ENCODE data around the gene SYT8. TPM values are rescaled to one million over a fixed set of nuclear protein-coding genes. Genes with fewer than 3 reads are reported as not detected.

The SYT8 gene
- total RNA-seq, 5 donors from 2014 or later (not counting 1 experiment from before 2014, with no cell fraction given): not detected

DNA sequence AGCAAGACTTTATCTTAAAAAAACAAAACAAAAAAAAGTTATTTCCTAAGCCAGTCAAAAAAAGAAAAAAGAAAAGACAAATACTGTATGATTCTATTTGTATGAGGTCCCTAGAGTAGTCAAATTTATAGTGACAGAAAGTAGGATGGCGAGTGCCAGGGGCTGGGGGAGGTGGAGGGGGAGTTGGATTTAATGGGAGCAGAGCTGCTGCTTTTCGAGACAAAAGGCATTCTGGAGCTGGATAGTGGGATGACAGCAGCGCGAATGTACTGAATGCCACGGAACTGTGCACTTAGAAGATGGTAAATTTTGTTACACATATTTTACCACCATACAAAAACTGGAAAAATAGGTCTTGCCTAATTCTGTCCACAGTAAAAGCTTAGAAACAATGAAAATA lies 17.8 kb upstream of the SYT8 start:
- POLR2A ChIA-PET: no interaction called here
- CTCF ChIA-PET: no interaction called here
- H3K4me1 Mint-ChIP-seq: no peaks in the 10 kb centered on the region

DNA sequence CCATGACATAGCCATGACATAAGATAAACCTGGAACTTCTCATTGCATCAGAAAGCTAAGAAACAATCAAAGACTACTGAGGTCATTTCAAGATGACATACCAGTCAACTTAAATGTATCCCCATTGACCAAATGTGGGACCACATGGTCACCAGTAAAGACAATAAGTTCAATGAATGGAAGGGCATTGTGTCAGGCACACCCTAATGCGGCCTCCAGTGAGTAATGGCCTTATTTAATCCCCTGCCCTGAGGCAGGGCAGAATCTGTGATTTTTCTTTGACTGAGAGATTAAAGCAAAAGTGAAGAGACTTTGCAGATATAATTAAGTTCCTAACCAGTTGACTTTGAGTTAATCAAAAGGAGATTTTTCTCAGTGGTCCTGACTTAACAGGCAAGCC lies 17.3 kb upstream of the SYT8 start:
- ATAC-seq (replicated peaks in 1 of 4) (no peak), DNase-seq (no peak)
- POLR2A ChIA-PET: no interaction called here
- CTCF ChIA-PET: no interaction called here
- peaks cover 0 to 9% of the 10 kb centered on the region in 2 donors for H3K27me3 Mint-ChIP-seq
- no peak overlapping the region for H3K27ac ChIP-seq (ENCODE audit: low read length)
- no peak overlapping the region for H3K4me3 Mint-ChIP-seq
- H3K27ac Mint-ChIP-seq: no peak overlapping the region
- H3K27me3 ChIP-seq (replicated peaks in 1 of 2; ENCODE audit: control insufficient read depth in 2 of 2, extremely low read depth in 1 of 2, insufficient read depth in 2 of 2, low read length in 1 of 2): peaks cover 0 to 20% of the 10 kb centered on the region in 2 experiments
- no peaks in the 10 kb centered on the region for H3K9me3 ChIP-seq
- H3K36me3 ChIP-seq (ENCODE audit: control insufficient read depth in 2 of 2, extremely low read depth in 1 of 2, insufficient read depth in 1 of 2, low read length in 1 of 2): no peaks in the 10 kb centered on the region
- 38% methylated on average over 1 of the region's 1 CpG for WGBS (ENCODE audit: insufficient coverage)
- no peaks in the 10 kb centered on the region for H3K4me1 Mint-ChIP-seq
- H3K9me3 Mint-ChIP-seq: peaks cover 0 to 9% (median 0%) of the 10 kb centered on the region in 3 donors
- H3K36me3 Mint-ChIP-seq: no peaks in the 10 kb centered on the region
- H3K4me3 ChIP-seq (ENCODE audit: control insufficient read depth in 1 of 2, extremely low read depth in 1 of 2, low read length in 1 of 2): no peak overlapping the region
- H3K4me1 ChIP-seq (ENCODE audit: control insufficient read depth in 1 of 2, extremely low read depth in 1 of 2, insufficient read depth in 2 of 2, low read length in 2 of 2): no peaks in the 10 kb centered on the region

More for the DNA sequence above, 17.8 kb upstream of the SYT8 start:
- Histone ChIP-seq H3K9me3 (no peaks in the 10 kb centered on the region), H3K27me3 (replicated peaks in 1 of 2; ENCODE audit: control insufficient read depth in 2 of 2, extremely low read depth in 1 of 2, insufficient read depth in 2 of 2, low read length in 1 of 2) (peaks cover 0 to 20% of the 10 kb centered on the region in 2 experiments), H3K36me3 (ENCODE audit: control insufficient read depth in 2 of 2, extremely low read depth in 1 of 2, insufficient read depth in 1 of 2, low read length in 1 of 2) (no peaks in the 10 kb centered on the region), H3K27ac (ENCODE audit: low read length) (no peak overlapping the region), H3K4me1 (ENCODE audit: control insufficient read depth in 1 of 2, extremely low read depth in 1 of 2, insufficient read depth in 2 of 2, low read length in 2 of 2) (no peaks in the 10 kb centered on the region), H3K4me3 (ENCODE audit: control insufficient read depth in 1 of 2, extremely low read depth in 1 of 2, low read length in 1 of 2) (no peak overlapping the region)
- WGBS (ENCODE audit: insufficient coverage): 67% methylated on average over 1 of the region's 5 CpGs
- no peak overlapping the region for H3K27ac Mint-ChIP-seq
- H3K36me3 Mint-ChIP-seq: no peaks in the 10 kb centered on the region
- no peak for DNase-seq
- no peak overlapping the region for H3K4me3 Mint-ChIP-seq
- no peak for ATAC-seq (replicated peaks in 1 of 4)
- peaks cover 0 to 9% of the 10 kb centered on the region in 2 donors for H3K27me3 Mint-ChIP-seq
- H3K9me3 Mint-ChIP-seq: peaks cover 0 to 9% (median 0%) of the 10 kb centered on the region in 3 donors

DNA sequence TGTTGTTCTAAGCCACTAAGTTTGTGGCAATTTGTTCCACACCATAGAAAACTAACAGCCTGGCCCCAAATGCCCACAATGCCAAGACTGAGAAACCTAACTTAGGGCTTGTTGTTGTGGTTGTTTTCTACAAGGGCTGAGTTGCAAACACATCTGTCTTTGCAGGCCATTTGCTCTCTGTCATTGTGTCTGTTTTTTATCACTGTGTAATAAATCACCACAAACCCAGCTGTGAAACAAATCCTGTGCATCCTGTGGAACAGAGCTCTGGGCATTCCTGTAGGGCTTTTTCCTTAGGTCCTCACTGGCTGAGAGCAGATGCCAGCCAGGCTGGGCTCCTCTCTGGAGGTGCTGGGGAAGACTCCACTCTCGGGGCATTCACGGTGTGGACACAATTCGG lies 15.7 kb upstream of the SYT8 start:
- peaks cover 0 to 20% of the 10 kb centered on the region in 2 experiments for H3K27me3 ChIP-seq (replicated peaks in 1 of 2; ENCODE audit: control insufficient read depth in 2 of 2, extremely low read depth in 1 of 2, insufficient read depth in 2 of 2, low read length in 1 of 2)
- no peaks in the 10 kb centered on the region for H3K4me1 ChIP-seq (ENCODE audit: control insufficient read depth in 1 of 2, extremely low read depth in 1 of 2, insufficient read depth in 2 of 2, low read length in 2 of 2)
- WGBS (ENCODE audit: insufficient coverage): 100% methylated on average over 2 of the region's 3 CpGs
- Mint-ChIP-seq H3K9me3 (peaks cover 0 to 9% (median 0%) of the 10 kb centered on the region in 3 donors), H3K4me3 (no peak overlapping the region), H3K27me3 (peaks cover 0 to 4% of the 10 kb centered on the region in 2 donors), H3K27ac (no peak overlapping the region), H3K4me1 (no peaks in the 10 kb centered on the region), H3K36me3 (no peaks in the 10 kb centered on the region)
- no peaks in the 10 kb centered on the region for H3K36me3 ChIP-seq (ENCODE audit: control insufficient read depth in 2 of 2, extremely low read depth in 1 of 2, insufficient read depth in 1 of 2, low read length in 1 of 2)
- POLR2A ChIA-PET: no interaction called here
- no peak overlapping the region for H3K4me3 ChIP-seq (ENCODE audit: control insufficient read depth in 1 of 2, extremely low read depth in 1 of 2, low read length in 1 of 2)
- CTCF ChIA-PET: no interaction called here
- no peaks in the 10 kb centered on the region for H3K9me3 ChIP-seq
- ATAC-seq (replicated peaks in 1 of 4) (no peak), DNase-seq (no peak)
- no peak overlapping the region for H3K27ac ChIP-seq (ENCODE audit: low read length)

DNA sequence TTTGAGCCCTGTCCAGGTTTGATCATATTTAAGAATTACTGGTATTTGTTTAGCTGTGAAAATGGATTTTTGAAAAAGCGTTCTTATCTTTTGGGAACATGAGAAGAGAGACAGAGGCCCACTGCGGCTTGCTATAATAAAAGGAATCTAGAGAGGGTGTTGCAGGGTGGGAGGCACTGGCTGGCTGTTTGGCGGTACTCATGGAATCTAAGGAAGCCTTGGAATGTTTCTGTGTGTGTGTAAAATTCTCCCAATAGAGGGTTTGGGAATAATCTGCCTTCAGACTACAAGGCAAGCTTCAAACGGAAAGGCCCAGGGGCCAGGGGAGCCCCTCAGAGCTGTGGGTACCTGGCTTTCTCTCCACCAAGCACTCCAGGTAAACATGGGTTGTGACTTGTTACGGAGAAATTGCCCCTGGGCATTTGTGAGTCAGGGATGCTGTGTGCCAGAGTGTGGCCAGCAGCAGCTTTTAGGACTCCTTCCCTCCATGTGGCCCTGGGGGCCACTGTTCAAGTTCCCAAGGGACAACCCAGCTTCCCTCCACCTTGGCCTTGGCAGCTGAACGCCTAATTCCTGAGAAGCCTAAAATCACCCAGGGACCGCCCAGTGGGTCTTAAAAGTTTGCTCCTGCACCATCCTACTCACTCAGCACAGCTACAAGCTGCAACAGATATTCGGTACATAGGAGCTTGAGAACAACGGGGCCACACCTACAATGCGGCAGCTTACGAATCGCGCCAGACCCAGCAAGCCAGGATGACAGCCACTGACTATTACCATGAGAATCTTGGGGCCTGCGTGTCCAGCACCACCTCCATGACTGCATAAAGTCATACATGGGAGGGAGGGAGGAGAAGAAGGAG lies 14.1 kb upstream of the SYT8 start:
- H3K4me1 ChIP-seq (ENCODE audit: control insufficient read depth in 1 of 2, extremely low read depth in 1 of 2, insufficient read depth in 2 of 2, low read length in 2 of 2): no peaks in the 10 kb centered on the region
- H3K9me3 Mint-ChIP-seq: peaks cover 0 to 9% (median 0%) of the 10 kb centered on the region in 3 donors
- no peaks in the 10 kb centered on the region for H3K9me3 ChIP-seq
- H3K27ac Mint-ChIP-seq: no peak overlapping the region
- H3K27ac ChIP-seq (ENCODE audit: low read length): no peak overlapping the region
- no peaks in the 10 kb centered on the region for H3K36me3 Mint-ChIP-seq
- no peaks in the 10 kb centered on the region for H3K36me3 ChIP-seq (ENCODE audit: control insufficient read depth in 2 of 2, extremely low read depth in 1 of 2, insufficient read depth in 1 of 2, low read length in 1 of 2)
- ATAC-seq (replicated peaks in 1 of 4) (no peak), DNase-seq (no peak)
- H3K4me3 ChIP-seq (ENCODE audit: control insufficient read depth in 1 of 2, extremely low read depth in 1 of 2, low read length in 1 of 2): no peak overlapping the region
- no peaks in the 10 kb centered on the region for H3K27me3 Mint-ChIP-seq
- H3K27me3 ChIP-seq (replicated peaks in 1 of 2; ENCODE audit: control insufficient read depth in 2 of 2, extremely low read depth in 1 of 2, insufficient read depth in 2 of 2, low read length in 1 of 2): peaks cover 0 to 21% of the 10 kb centered on the region in 2 experiments
- ChIA-PET CTCF (no interaction called here), POLR2A (no interaction called here)
- WGBS (ENCODE audit: insufficient coverage): 94% methylated on average over 6 of the region's 14 CpGs
- H3K4me3 Mint-ChIP-seq: no peak overlapping the region
- H3K4me1 Mint-ChIP-seq: no peaks in the 10 kb centered on the region

DNA sequence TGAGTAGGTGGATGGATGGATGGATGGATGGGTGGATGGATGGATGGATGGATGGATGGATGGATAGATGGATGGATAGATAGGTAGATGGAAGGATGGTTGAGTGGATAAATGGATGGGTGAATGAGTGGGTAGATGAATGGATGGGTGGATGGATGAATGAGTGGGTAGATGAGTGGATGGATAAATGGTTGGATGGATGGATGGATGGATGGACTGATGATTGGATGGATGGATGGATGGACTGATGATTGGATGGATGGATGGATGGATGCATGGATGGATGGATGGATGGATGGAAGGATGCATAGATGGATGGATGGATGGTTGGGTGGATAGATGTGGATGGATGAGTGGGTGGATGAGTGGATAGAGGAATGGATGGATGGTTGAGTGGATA lies 13.2 kb upstream of the SYT8 start:
- no peaks in the 10 kb centered on the region for H3K36me3 ChIP-seq (ENCODE audit: control insufficient read depth in 2 of 2, extremely low read depth in 1 of 2, insufficient read depth in 1 of 2, low read length in 1 of 2)
- H3K9me3 ChIP-seq: no peaks in the 10 kb centered on the region
- no peak overlapping the region for H3K27ac Mint-ChIP-seq
- H3K4me1 Mint-ChIP-seq: no peaks in the 10 kb centered on the region
- no peak overlapping the region for H3K4me3 ChIP-seq (ENCODE audit: control insufficient read depth in 1 of 2, extremely low read depth in 1 of 2, low read length in 1 of 2)
- no peak for DNase-seq
- H3K4me3 Mint-ChIP-seq: no peak overlapping the region
- peaks cover 0 to 9% (median 0%) of the 10 kb centered on the region in 3 donors for H3K9me3 Mint-ChIP-seq
- no peaks in the 10 kb centered on the region for H3K27me3 Mint-ChIP-seq
- ChIA-PET CTCF (no interaction called here), POLR2A (no interaction called here)
- peaks cover 0 to 21% of the 10 kb centered on the region in 2 experiments for H3K27me3 ChIP-seq (replicated peaks in 1 of 2; ENCODE audit: control insufficient read depth in 2 of 2, extremely low read depth in 1 of 2, insufficient read depth in 2 of 2, low read length in 1 of 2)
- no peak for ATAC-seq (replicated peaks in 1 of 4)
- no peak overlapping the region for H3K27ac ChIP-seq (ENCODE audit: low read length)
- H3K36me3 Mint-ChIP-seq: no peaks in the 10 kb centered on the region
- no peaks in the 10 kb centered on the region for H3K4me1 ChIP-seq (ENCODE audit: control insufficient read depth in 1 of 2, extremely low read depth in 1 of 2, insufficient read depth in 2 of 2, low read length in 2 of 2)

DNA sequence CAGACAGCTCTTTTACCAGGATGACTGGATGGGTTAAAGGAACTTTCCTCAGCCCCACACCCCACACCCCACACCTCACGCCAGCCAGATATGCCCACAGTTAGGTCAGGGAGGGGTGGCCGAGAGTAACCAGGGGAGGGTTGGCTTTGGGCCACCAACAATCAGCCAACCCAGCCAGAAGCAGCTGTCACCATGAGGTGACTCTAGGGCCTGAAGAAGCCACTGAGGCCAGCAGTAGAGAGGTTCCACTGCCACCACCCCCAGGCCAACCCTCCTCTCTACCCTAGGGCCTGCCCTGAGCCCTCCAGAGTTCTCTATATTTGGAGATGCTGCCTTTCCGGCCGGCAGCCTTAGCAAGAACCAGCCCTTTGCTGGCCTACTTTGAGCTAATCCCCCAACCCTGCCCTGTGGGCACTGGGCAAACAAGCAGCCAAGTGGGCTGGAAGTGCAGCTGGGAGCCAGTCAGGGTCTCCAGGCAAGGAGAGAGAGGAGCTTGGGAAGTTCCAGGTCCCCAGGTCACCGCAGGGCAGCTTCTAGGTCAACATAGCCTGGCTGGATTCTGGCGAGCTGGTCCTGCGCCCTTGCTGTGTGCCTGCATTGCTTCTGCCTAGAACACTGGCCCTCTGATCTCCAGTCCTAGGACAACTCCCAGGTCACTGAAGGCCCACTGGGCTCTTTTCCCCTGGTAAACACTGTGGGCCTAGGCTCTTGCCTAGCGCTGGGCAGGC lies 12.0 kb upstream of the SYT8 start:
- no peak overlapping the region for H3K27ac Mint-ChIP-seq
- H3K9me3 Mint-ChIP-seq: peaks cover 0 to 3% (median 0%) of the 10 kb centered on the region in 3 donors
- ChIA-PET CTCF (no interaction called here), POLR2A (no interaction called here)
- H3K4me3 Mint-ChIP-seq: no peak overlapping the region
- peaks cover 0 to 5% of the 10 kb centered on the region in 2 donors for H3K27me3 Mint-ChIP-seq
- no peaks in the 10 kb centered on the region for H3K36me3 Mint-ChIP-seq
- H3K27ac ChIP-seq (ENCODE audit: low read length): no peak overlapping the region
- H3K9me3 ChIP-seq: no peaks in the 10 kb centered on the region
- H3K4me1 Mint-ChIP-seq: no peaks in the 10 kb centered on the region
- DNase-seq (no peak), ATAC-seq (replicated peaks in 1 of 4) (no peak)
- H3K4me1 ChIP-seq (ENCODE audit: control insufficient read depth in 1 of 2, extremely low read depth in 1 of 2, insufficient read depth in 2 of 2, low read length in 2 of 2): no peaks in the 10 kb centered on the region
- WGBS (ENCODE audit: insufficient coverage): 84% methylated on average over 6 of the region's 8 CpGs
- peaks cover 0 to 28% of the 10 kb centered on the region in 2 experiments for H3K27me3 ChIP-seq (replicated peaks in 1 of 2; ENCODE audit: control insufficient read depth in 2 of 2, extremely low read depth in 1 of 2, insufficient read depth in 2 of 2, low read length in 1 of 2)
- H3K4me3 ChIP-seq (ENCODE audit: control insufficient read depth in 1 of 2, extremely low read depth in 1 of 2, low read length in 1 of 2): no peak overlapping the region
- H3K36me3 ChIP-seq (ENCODE audit: control insufficient read depth in 2 of 2, extremely low read depth in 1 of 2, insufficient read depth in 1 of 2, low read length in 1 of 2): no peaks in the 10 kb centered on the region

All from T-cell (primary cell).